Smooth muscle cell (in vitro differentiated cells): ENCODE results near the gene NPIPB6. TPM values are rescaled to one million over a fixed set of nuclear protein-coding genes. Genes with fewer than 3 reads are reported as not detected.

ENCODE experiments used
- DNase-seq: peaks from one replicate; lab custom pipeline; 2025; ENCODE audit not compliant: unreplicated experiment; lab: John Stamatoyannopoulos, UW
- H2AFZ ChIP-seq: fragments of 200-600 bp; sonication (generic); 2 replicates; pipeline ENCODE4 v1.6.0; 2016; ENCODE audit warnings: antibody characterized with exemption, low read depth, mild to moderate bottlenecking
- H3F3A ChIP-seq: fragments of 200-600 bp; sonication (generic); 2 replicates; pipeline ENCODE4 v1.6.0; 2017; ENCODE audit warnings: antibody characterized with exemption, low read depth
- H3K27ac ChIP-seq: fragments of 200-600 bp; sonication (generic); 2 replicates; pipeline ENCODE4 v1.5.1; 2016; ENCODE audit warnings: low read depth, mild to moderate bottlenecking
- H3K27me3 ChIP-seq: fragments of 200-600 bp; sonication (generic); 2 replicates; pipeline ENCODE4 v1.6.1; 2016; ENCODE audit warnings: low read depth, mild to moderate bottlenecking
- H3K36me3 ChIP-seq: fragments of 200-600 bp; sonication (generic); 2 replicates; pipeline ENCODE4 v1.5.1; 2016; ENCODE audit warnings: low read depth
- H3K4me1 ChIP-seq: fragments of 200-600 bp; sonication (generic); 2 replicates; pipeline ENCODE4 v1.5.1; 2016; ENCODE audit warnings: low read depth
- H3K4me2 ChIP-seq: fragments of 200-600 bp; sonication (generic); 2 replicates; pipeline ENCODE4 v1.6.0; 2016; ENCODE audit warnings: mild to moderate bottlenecking
- H3K4me3 ChIP-seq: fragments of 200-600 bp; sonication (generic); 2 replicates; pipeline ENCODE4 v1.5.1; 2016; ENCODE audit warnings: mild to moderate bottlenecking
- H3K79me2 ChIP-seq: fragments of 200-600 bp; sonication (generic); 2 replicates; pipeline ENCODE4 v1.6.0; 2016; ENCODE audit warnings: low read depth, mild to moderate bottlenecking
- H3K9ac ChIP-seq: fragments of 200-600 bp; sonication (generic); 2 replicates; pipeline ENCODE4 v1.6.0; 2016; ENCODE audit warnings: low read depth
- H3K9me3 ChIP-seq: fragments of 200-600 bp; sonication (generic); replicated peaks from 2 replicates; pipeline ENCODE4 v1.5.1; 2016; ENCODE audit warnings: low read depth
- H4K20me1 ChIP-seq: fragments of 200-600 bp; sonication (generic); 2 replicates; pipeline ENCODE4 v1.6.0; 2016; ENCODE audit warnings: low read depth
- CTCF ChIP-seq: fragments of 200-600 bp; sonication (generic); IDR thresholded peaks from 2 replicates; pipeline ENCODE4 v1.5.1; 2017; ENCODE audit warnings: borderline replicate concordance, mild to moderate bottlenecking, antibody characterized with exemption; ENCODE audit not compliant: insufficient read depth, poor library complexity, severe bottlenecking
- WGBS: methylation state at CpG from one replicate; pipeline ENCODE4 v1.1.7; 2016; ENCODE audit warnings: low lambda C conversion rate; 5-methylcytosine and 5-hydroxymethylcytosine counted together
- polyA plus RNA-seq: library from polyadenylated mRNA; unstranded; fragments of >200 nt; fragmentation: Nextera tagmentation; extraction: Ambion mirVana; gene quantifications from 2 replicates; pipeline ENCODE4 v1.2.1, GENCODE V29; 2016
- total RNA-seq: library from RNA; depleted of rRNA; stranded (reverse); fragments of >200 nt; gene quantifications from 2 replicates; pipeline ENCODE4 v1.2.3, GENCODE V29; 2014

The NPIPB6 gene
- total and polyA plus RNA-seq, 2 experiments from 2014 or later, result 0.17 to 0.22 TPM

- H3K9ac ChIP-seq, result no peak overlapping the region
Observed at GRCh38 chr16:28319476-28320022, 43.8 kb downstream of the NPIPB6 start.

GRCh38 chr16:28318042-28318744 lies 45.1 kb downstream of the NPIPB6 start:
- Histone ChIP-seq H3K27ac (no peak overlapping the region), H3K27me3 (no peaks in the 10 kb centered on the region), H3K4me3 (no peak overlapping the region), H3F3A (no peaks in the 10 kb centered on the region), H3K4me2 (no peak overlapping the region), H4K20me1 (no peaks in the 10 kb centered on the region), H3K36me3 (no peaks in the 10 kb centered on the region), H3K9me3 (no peaks in the 10 kb centered on the region), H3K4me1 (no peaks in the 10 kb centered on the region), H3K9ac (no peak overlapping the region), H3K79me2 (no peaks in the 10 kb centered on the region), H2AFZ (no peak overlapping the region)
- TF ChIP-seq CTCF, result no peak
- DNase-seq, result no peak
- 87% methylated on average over 9 of the region's 9 CpGs for WGBS

More at GRCh38 chr16:28319476-28320022, 43.8 kb downstream of the NPIPB6 start:
- 93% methylated on average over 15 of the region's 26 CpGs for WGBS
- no peak for DNase-seq
- no peaks in the 10 kb centered on the region for H4K20me1 ChIP-seq
- no peak overlapping the region for H2AFZ ChIP-seq
- H3K36me3 ChIP-seq, result no peaks in the 10 kb centered on the region
- H3K4me2 ChIP-seq, result no peak overlapping the region
- no peaks in the 10 kb centered on the region for H3F3A ChIP-seq
- no peak overlapping the region for H3K27ac ChIP-seq
- no peak for TF ChIP-seq CTCF
- no peaks in the 10 kb centered on the region for H3K79me2 ChIP-seq
- no peaks in the 10 kb centered on the region for H3K27me3 ChIP-seq
- H3K9me3 ChIP-seq, result no peaks in the 10 kb centered on the region
- no peak overlapping the region for H3K4me3 ChIP-seq
- H3K4me1 ChIP-seq, result no peaks in the 10 kb centered on the region

- no peak overlapping the region for H3K4me2 ChIP-seq
- H2AFZ ChIP-seq, result no peak overlapping the region
- peak; percentile 19 for DNase-seq
- no peak overlapping the region for H3K27ac ChIP-seq
- H3K9ac ChIP-seq, result no peak overlapping the region
- 55% methylated on average over 22 of the region's 22 CpGs for WGBS
- H3K79me2 ChIP-seq, result no peaks in the 10 kb centered on the region
- peak; percentile 88 for TF ChIP-seq CTCF
- no peaks in the 10 kb centered on the region for H3K27me3 ChIP-seq
- H3K36me3 ChIP-seq, result no peaks in the 10 kb centered on the region
- no peaks in the 10 kb centered on the region for H3K9me3 ChIP-seq
- H3K4me1 ChIP-seq, result no peaks in the 10 kb centered on the region
- H4K20me1 ChIP-seq, result no peaks in the 10 kb centered on the region
- no peaks in the 10 kb centered on the region for H3F3A ChIP-seq
- no peak overlapping the region for H3K4me3 ChIP-seq
Observed at GRCh38 chr16:28317040-28317880, 46.0 kb downstream of the NPIPB6 start.
